Measurements from ENCODE around the gene RSPH3. TPM values are rescaled to one million over a fixed set of nuclear protein-coding genes. Genes with fewer than 3 reads are reported as not detected.
"Not testable (repeated sequence)": the region's sequence is repeated elsewhere in the genome, so short reads cannot be mapped to it uniquely, and the experiment has no call there.

Gene RSPH3
- total RNA-seq, 1 donor from 2014 or later, result 9.7 TPM

- no peaks in the 10 kb centered on the region for H3K4me1 Mint-ChIP-seq (ENCODE audit: unreplicated experiment)
- TF ChIP-seq CTCF (conservative IDR thresholded peaks at IDR 0.05), result no peak
- H3K36me3 Mint-ChIP-seq, result no peaks in the 10 kb centered on the region
- no peak overlapping the region for H3K27ac Mint-ChIP-seq
- no peaks in the 10 kb centered on the region for H3K9me3 Mint-ChIP-seq
- no peak for DNase-seq (ENCODE audit: extremely low spot score, unreplicated experiment)
- H3K4me3 Mint-ChIP-seq, result no peak overlapping the region
- no peaks in the 10 kb centered on the region for H3K27me3 Mint-ChIP-seq
Measured at GRCh38 chr6:158955255-158955654, 44.7 kb downstream of the RSPH3 start.

GRCh38 chr6:158954753-158955152, 45.2 kb downstream of the RSPH3 start:
- Mint-ChIP-seq H3K27me3 (no peaks in the 10 kb centered on the region), H3K4me1 (ENCODE audit: unreplicated experiment) (no peaks in the 10 kb centered on the region), H3K9me3 (no peaks in the 10 kb centered on the region), H3K4me3 (no peak overlapping the region), H3K27ac (no peak overlapping the region), H3K36me3 (no peaks in the 10 kb centered on the region)
- TF ChIP-seq CTCF (conservative IDR thresholded peaks at IDR 0.05), result no peak
- no peak for DNase-seq (ENCODE audit: extremely low spot score, unreplicated experiment)

GRCh38 chr6:158952011-158952410, 48.0 kb downstream of the RSPH3 start:
- H3K27ac Mint-ChIP-seq; H3K36me3 Mint-ChIP-seq; H3K4me3 Mint-ChIP-seq; H3K27me3 Mint-ChIP-seq; H3K9me3 Mint-ChIP-seq; H3K4me1 Mint-ChIP-seq (ENCODE audit: unreplicated experiment); DNase-seq (ENCODE audit: extremely low spot score, unreplicated experiment): not testable (repeated sequence)

- H3K4me3 Mint-ChIP-seq; H3K36me3 Mint-ChIP-seq; H3K27me3 Mint-ChIP-seq; H3K9me3 Mint-ChIP-seq; H3K27ac Mint-ChIP-seq; DNase-seq (ENCODE audit: extremely low spot score, unreplicated experiment); H3K4me1 Mint-ChIP-seq (ENCODE audit: unreplicated experiment): not testable (repeated sequence)
Measured at GRCh38 chr6:158951565-158951964, 48.4 kb downstream of the RSPH3 start.

- Mint-ChIP-seq H3K27ac (no peak overlapping the region), H3K27me3 (no peaks in the 10 kb centered on the region), H3K36me3 (peaks cover 4% of the 10 kb centered on the region), H3K4me1 (ENCODE audit: unreplicated experiment) (peaks cover 4% of the 10 kb centered on the region), H3K4me3 (no peak overlapping the region), H3K9me3 (peaks cover 5% of the 10 kb centered on the region)
- TF ChIP-seq CTCF (conservative IDR thresholded peaks at IDR 0.05), result no peak
- no peak for DNase-seq (ENCODE audit: extremely low spot score, unreplicated experiment)
Measured at GRCh38 chr6:158947284-158947683, 52.7 kb downstream of the RSPH3 start.

GRCh38 chr6:158943380-158944032, 56.5 kb downstream of the RSPH3 start:
- TF ChIP-seq CTCF (conservative IDR thresholded peaks at IDR 0.05), result no peak
- Mint-ChIP-seq H3K36me3 (peaks cover 4% of the 10 kb centered on the region), H3K9me3 (peaks cover 5% of the 10 kb centered on the region), H3K27ac (no peak overlapping the region), H3K4me3 (no peak overlapping the region), H3K27me3 (no peaks in the 10 kb centered on the region), H3K4me1 (ENCODE audit: unreplicated experiment) (peaks cover 4% of the 10 kb centered on the region)
- no peak for DNase-seq (ENCODE audit: extremely low spot score, unreplicated experiment)

- H3K9me3 Mint-ChIP-seq, result peaks cover 5% of the 10 kb centered on the region
- no peak overlapping the region for H3K4me3 Mint-ChIP-seq
- peaks cover 5% of the 10 kb centered on the region for H3K4me1 Mint-ChIP-seq (ENCODE audit: unreplicated experiment)
- TF ChIP-seq CTCF (conservative IDR thresholded peaks at IDR 0.05), result no peak
- no peak overlapping the region for H3K27ac Mint-ChIP-seq
- no peaks in the 10 kb centered on the region for H3K27me3 Mint-ChIP-seq
- DNase-seq (ENCODE audit: extremely low spot score, unreplicated experiment), result no peak
- H3K36me3 Mint-ChIP-seq, result peaks cover 4% of the 10 kb centered on the region
Measured at GRCh38 chr6:158942349-158942748, 57.7 kb downstream of the RSPH3 start.
